IPS-18c (cell line): Measurements from ENCODE around the gene OPRD1.
"Not testable (repeated sequence)": the region's sequence is repeated elsewhere in the genome, so short reads cannot be mapped to it uniquely, and the experiment has no call there.

ENCODE experiments used
- H3K4me3 ChIP-seq: 2 replicates; pipeline ENCODE4 v1.7.0; 2013; ENCODE audit warnings: low read depth, mild to moderate bottlenecking, low read length, moderate library complexity; ENCODE audit not compliant: insufficient read depth
- H3K9me3 ChIP-seq: one replicate; pipeline ENCODE4 v1.6.1; 2013; ENCODE audit warnings: mild to moderate bottlenecking, low read length, moderate library complexity; ENCODE audit not compliant: control insufficient read depth, insufficient read depth

OPRD1 gene

GRCh38 chr1:28792644-28793121 lies 19.3 kb upstream of the OPRD1 start:
- no peak overlapping the region for H3K4me3 ChIP-seq
- no peaks in the 10 kb centered on the region for H3K9me3 ChIP-seq

GRCh38 chr1:28794582-28794981 lies 17.4 kb upstream of the OPRD1 start:
- H3K4me3 ChIP-seq, H3K9me3 ChIP-seq: not testable (repeated sequence)

GRCh38 chr1:28796352-28797211 lies 15.4 kb upstream of the OPRD1 start:
- H3K9me3 ChIP-seq = no peaks in the 10 kb centered on the region
- H3K4me3 ChIP-seq = no peak overlapping the region

- H3K9me3 ChIP-seq = no peaks in the 10 kb centered on the region
- no peak overlapping the region for H3K4me3 ChIP-seq
Observed at GRCh38 chr1:28800324-28800723, 11.6 kb upstream of the OPRD1 start.

GRCh38 chr1:28801461-28801860 lies 10.5 kb upstream of the OPRD1 start:
- Histone ChIP-seq H3K4me3 (no peak overlapping the region), H3K9me3 (no peaks in the 10 kb centered on the region)

GRCh38 chr1:28803051-28803450 lies 8.9 kb upstream of the OPRD1 start:
- Histone ChIP-seq H3K4me3 (no peak overlapping the region), H3K9me3 (no peaks in the 10 kb centered on the region)

GRCh38 chr1:28803662-28804061 lies 8.3 kb upstream of the OPRD1 start:
- Histone ChIP-seq H3K9me3 (no peaks in the 10 kb centered on the region), H3K4me3 (no peak overlapping the region)

- Histone ChIP-seq H3K4me3 (no peak overlapping the region), H3K9me3 (no peaks in the 10 kb centered on the region)
Observed at GRCh38 chr1:28804071-28804470, 7.9 kb upstream of the OPRD1 start.

- Histone ChIP-seq H3K4me3 (no peak overlapping the region), H3K9me3 (peaks cover 1% of the 10 kb centered on the region)
Observed at GRCh38 chr1:28807046-28807445, 4.9 kb upstream of the OPRD1 start.

GRCh38 chr1:28807986-28808385 lies 4.0 kb upstream of the OPRD1 start:
- H3K4me3 ChIP-seq = no peak overlapping the region
- H3K9me3 ChIP-seq = peaks cover 2% of the 10 kb centered on the region

- Histone ChIP-seq H3K9me3 (peaks cover 2% of the 10 kb centered on the region), H3K4me3 (no peak overlapping the region)
Observed at GRCh38 chr1:28811369-28811765, 603 bp upstream of the OPRD1 start.

GRCh38 chr1:28812669-28813468 lies 899 bp downstream of the OPRD1 start:
- Histone ChIP-seq H3K4me3 (peak overlapping the region; percentile 44), H3K9me3 (peaks cover 2% of the 10 kb centered on the region)

GRCh38 chr1:28813931-28814465 lies 2.0 kb downstream of the OPRD1 start:
- peaks cover 2% of the 10 kb centered on the region for H3K9me3 ChIP-seq
- H3K4me3 ChIP-seq = no peak overlapping the region

GRCh38 chr1:28815533-28816185 lies 3.7 kb downstream of the OPRD1 start:
- H3K4me3 ChIP-seq = no peak overlapping the region
- H3K9me3 ChIP-seq = peaks cover 2% of the 10 kb centered on the region

- Histone ChIP-seq H3K9me3 (no peaks in the 10 kb centered on the region), H3K4me3 (no peak overlapping the region)
Observed at GRCh38 chr1:28817133-28817532, 5.2 kb downstream of the OPRD1 start.

- Histone ChIP-seq H3K4me3 (no peak overlapping the region), H3K9me3 (no peaks in the 10 kb centered on the region)
Observed at GRCh38 chr1:28819020-28819419, 7.0 kb downstream of the OPRD1 start.

- Histone ChIP-seq H3K9me3 (no peaks in the 10 kb centered on the region), H3K4me3 (no peak overlapping the region)
Observed at GRCh38 chr1:28822799-28823198, 10.8 kb downstream of the OPRD1 start.
